ENCODE measurements around the gene RBSN.

RBSN gene

DNA sequence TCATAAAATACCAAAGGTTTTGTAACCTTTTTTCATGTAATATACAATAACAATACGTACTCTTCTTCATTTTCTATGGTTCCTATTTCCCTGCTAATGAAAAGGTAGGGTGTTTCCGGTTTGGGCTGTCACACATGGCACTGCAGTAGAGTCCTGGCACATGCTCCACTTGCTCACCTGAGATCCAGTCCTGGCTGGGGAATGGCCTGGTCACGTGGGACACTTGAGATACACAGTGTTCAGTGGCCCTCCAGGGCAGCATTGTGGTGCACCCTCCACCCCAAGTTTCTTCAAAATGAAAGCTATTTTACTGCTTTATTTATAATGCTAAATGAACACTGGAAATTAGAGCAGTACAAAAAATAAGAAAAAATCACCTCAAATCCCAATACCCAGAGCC is 57.0 kb downstream of the RBSN start:
- Histone ChIP-seq H3K27me3 (ENCODE audit: control insufficient read depth, low read length) (no peaks in the 10 kb centered on the region), H3K9me3 (ENCODE audit: control insufficient read depth, insufficient read depth, low read length) (no peaks in the 10 kb centered on the region), H3K9me2 (replicated peaks; ENCODE audit: control insufficient read depth, low read length) (no peaks in the 10 kb centered on the region), H3K4me2 (ENCODE audit: low read length) (no peak overlapping the region), H3K27ac (ENCODE audit: low read depth, low read length) (no peak overlapping the region), H4K20me1 (ENCODE audit: control insufficient read depth, insufficient read depth, low read depth, low read length) (no peaks in the 10 kb centered on the region), H3K36me3 (ENCODE audit: control insufficient read depth, low read length) (peaks cover 95% of the 10 kb centered on the region), H3K79me2 (ENCODE audit: control insufficient read depth, low read length) (no peaks in the 10 kb centered on the region), H3F3A (ENCODE audit: control insufficient read depth, insufficient read depth) (peaks cover 11% of the 10 kb centered on the region; the same call in 1 of the 2 replicates), H3K4me1 (ENCODE audit: control insufficient read depth, low read length) (no peaks in the 10 kb centered on the region), H3K4me3 (ENCODE audit: low read length) (no peak overlapping the region)
- no peak for TF ChIP-seq EZH2phosphoT487 (IDR thresholded peaks at IDR 0.05; ENCODE audit: borderline replicate concordance, low read length)
- TF ChIP-seq, protein P1, sequence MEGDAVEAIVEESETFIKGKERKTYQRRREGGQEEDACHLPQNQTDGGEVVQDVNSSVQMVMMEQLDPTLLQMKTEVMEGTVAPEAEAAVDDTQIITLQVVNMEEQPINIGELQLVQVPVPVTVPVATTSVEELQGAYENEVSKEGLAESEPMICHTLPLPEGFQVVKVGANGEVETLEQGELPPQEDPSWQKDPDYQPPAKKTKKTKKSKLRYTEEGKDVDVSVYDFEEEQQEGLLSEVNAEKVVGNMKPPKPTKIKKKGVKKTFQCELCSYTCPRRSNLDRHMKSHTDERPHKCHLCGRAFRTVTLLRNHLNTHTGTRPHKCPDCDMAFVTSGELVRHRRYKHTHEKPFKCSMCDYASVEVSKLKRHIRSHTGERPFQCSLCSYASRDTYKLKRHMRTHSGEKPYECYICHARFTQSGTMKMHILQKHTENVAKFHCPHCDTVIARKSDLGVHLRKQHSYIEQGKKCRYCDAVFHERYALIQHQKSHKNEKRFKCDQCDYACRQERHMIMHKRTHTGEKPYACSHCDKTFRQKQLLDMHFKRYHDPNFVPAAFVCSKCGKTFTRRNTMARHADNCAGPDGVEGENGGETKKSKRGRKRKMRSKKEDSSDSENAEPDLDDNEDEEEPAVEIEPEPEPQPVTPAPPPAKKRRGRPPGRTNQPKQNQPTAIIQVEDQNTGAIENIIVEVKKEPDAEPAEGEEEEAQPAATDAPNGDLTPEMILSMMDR (IDR thresholded peaks at IDR 0.05; ENCODE audit: low read depth, low read length, poor library complexity, severe bottlenecking), result no peak

- Histone ChIP-seq H3K4me3 (ENCODE audit: low read length) (no peak overlapping the region), H3K79me2 (ENCODE audit: control insufficient read depth, low read length) (no peaks in the 10 kb centered on the region), H4K20me1 (ENCODE audit: control insufficient read depth, insufficient read depth, low read depth, low read length) (no peaks in the 10 kb centered on the region), H3K9me3 (ENCODE audit: control insufficient read depth, insufficient read depth, low read length) (no peaks in the 10 kb centered on the region), H3K4me1 (ENCODE audit: control insufficient read depth, low read length) (no peaks in the 10 kb centered on the region), H3K27ac (ENCODE audit: low read depth, low read length) (no peak overlapping the region), H3K4me2 (ENCODE audit: low read length) (no peak overlapping the region), H3K9me2 (replicated peaks; ENCODE audit: control insufficient read depth, low read length) (no peaks in the 10 kb centered on the region), H3K27me3 (ENCODE audit: control insufficient read depth, low read length) (no peaks in the 10 kb centered on the region), H3F3A (ENCODE audit: control insufficient read depth, insufficient read depth) (peaks cover 11% of the 10 kb centered on the region; the same call in 1 of the 2 replicates), H3K36me3 (ENCODE audit: control insufficient read depth, low read length) (peaks cover 89% of the 10 kb centered on the region)
- TF ChIP-seq, protein P1 (IDR thresholded peaks at IDR 0.05; ENCODE audit: low read depth, low read length, poor library complexity, severe bottlenecking), result no peak
- no peak for TF ChIP-seq EZH2phosphoT487 (IDR thresholded peaks at IDR 0.05; ENCODE audit: borderline replicate concordance, low read length)
Measured at GRCh38 chr3:15040844-15041243, 58.1 kb downstream of the RBSN start.

- H3K9me3 ChIP-seq (ENCODE audit: control insufficient read depth, insufficient read depth, low read length), result no peaks in the 10 kb centered on the region
- peaks cover 83% of the 10 kb centered on the region for H3K36me3 ChIP-seq (ENCODE audit: control insufficient read depth, low read length)
- H4K20me1 ChIP-seq (ENCODE audit: control insufficient read depth, insufficient read depth, low read depth, low read length), result peaks cover 3% of the 10 kb centered on the region; the same call in 1 of the 2 replicates
- H3K4me2 ChIP-seq (ENCODE audit: low read length), result no peak overlapping the region
- H3K9me2 ChIP-seq (replicated peaks; ENCODE audit: control insufficient read depth, low read length), result no peaks in the 10 kb centered on the region
- H3K79me2 ChIP-seq (ENCODE audit: control insufficient read depth, low read length), result no peaks in the 10 kb centered on the region
- H3K27ac ChIP-seq (ENCODE audit: low read depth, low read length), result no peak overlapping the region
- no peak overlapping the region for H3K4me3 ChIP-seq (ENCODE audit: low read length)
- no peaks in the 10 kb centered on the region for H3K4me1 ChIP-seq (ENCODE audit: control insufficient read depth, low read length)
- 0 out of 2 replicates have a peak, but pooled peaks cover 6% of the 10 kb centered on the region for H3F3A ChIP-seq (ENCODE audit: control insufficient read depth, insufficient read depth)
- TF ChIP-seq, protein P1 (IDR thresholded peaks at IDR 0.05; ENCODE audit: low read depth, low read length, poor library complexity, severe bottlenecking), result no peak
- no peak for TF ChIP-seq EZH2phosphoT487 (IDR thresholded peaks at IDR 0.05; ENCODE audit: borderline replicate concordance, low read length)
- no peaks in the 10 kb centered on the region for H3K27me3 ChIP-seq (ENCODE audit: control insufficient read depth, low read length)
Measured at GRCh38 chr3:15038306-15038705, 60.6 kb downstream of the RBSN start.

Data from DOHH2 (cell line).